Neuronal stem cell (in vitro differentiated cells): Measurements from ENCODE around the gene TMEM205.

Experiments used
- DNase-seq: peaks from one replicate; pipeline ENCODE4 v3.0.0-alpha.2; 2013; ENCODE audit warnings: low spot score
- H2AFZ ChIP-seq: one replicate; pipeline ENCODE4 v1.6.1; 2013; ENCODE audit warnings: mild to moderate bottlenecking, low read length, inconsistent platforms
- H2AK5ac ChIP-seq: 2 replicates; pipeline ENCODE4 v1.6.1; 2013; ENCODE audit warnings: low read depth, mild to moderate bottlenecking, inconsistent platforms, low read length, moderate library complexity, mixed read lengths
- H2BK120ac ChIP-seq: 2 replicates; pipeline ENCODE4 v1.6.1; 2013; ENCODE audit warnings: low read depth, mild to moderate bottlenecking, inconsistent platforms, low read length, moderate library complexity, mixed read lengths
- H2BK12ac ChIP-seq: one replicate; pipeline ENCODE4 v1.6.1; 2013; ENCODE audit warnings: low read length, inconsistent platforms
- H2BK15ac ChIP-seq: 2 replicates; pipeline ENCODE4 v1.6.1; 2013; ENCODE audit warnings: mild to moderate bottlenecking, low read length, inconsistent platforms, mixed read lengths
- H2BK5ac ChIP-seq: one replicate; pipeline ENCODE4 v1.6.1; 2013; ENCODE audit warnings: inconsistent platforms, mild to moderate bottlenecking, low read length, moderate library complexity
- H3K14ac ChIP-seq: one replicate; pipeline ENCODE4 v1.6.1; 2013; ENCODE audit warnings: low read length, inconsistent platforms
- H3K18ac ChIP-seq: 2 replicates; pipeline ENCODE4 v1.6.1; 2013; ENCODE audit warnings: low read length, inconsistent platforms
- H3K23ac ChIP-seq: 2 replicates; pipeline ENCODE4 v1.6.1; 2013; ENCODE audit warnings: low read depth, mild to moderate bottlenecking, mixed read lengths, low read length, inconsistent platforms; ENCODE audit not compliant: poor library complexity
- H3K27ac ChIP-seq: replicated peaks from 3 replicates; pipeline ENCODE4 v1.5.1; 2013; ENCODE audit warnings: low read length, inconsistent platforms
- H3K27me3 ChIP-seq, 3 experiments: 2 replicates each; pipeline ENCODE4 v1.6.1; 2013; ENCODE audit warnings: low read length in 3 of 3, mild to moderate bottlenecking in 2 of 3, inconsistent platforms in 1 of 3, low read depth in 1 of 3, mixed read lengths in 1 of 3, moderate library complexity in 1 of 3; ENCODE audit not compliant: control insufficient read depth in 3 of 3, insufficient read depth in 3 of 3
- H3K36me3 ChIP-seq, 2 donors: replicated peaks in 1 of 2; 2 replicates each; pipeline ENCODE4 v1.6.1; 2013; ENCODE audit warnings: low read length in 2 of 2; ENCODE audit not compliant: control insufficient read depth in 2 of 2, insufficient read depth in 2 of 2
- H3K4ac ChIP-seq: 2 replicates; pipeline ENCODE4 v1.6.1; 2013; ENCODE audit warnings: inconsistent platforms, mild to moderate bottlenecking, low read length, moderate library complexity
- H3K4me1 ChIP-seq, 2 donors: 1 replicate in 1 of 2; 2 replicates in 1 of 2; pipeline ENCODE4 v1.6.1; 2013; ENCODE audit warnings: low read length in 2 of 2, low read depth in 1 of 2; ENCODE audit not compliant: control insufficient read depth in 2 of 2, insufficient read depth in 1 of 2
- H3K4me2 ChIP-seq: one replicate; pipeline ENCODE4 v1.6.1; 2013; ENCODE audit warnings: mild to moderate bottlenecking, low read length, inconsistent platforms; ENCODE audit not compliant: insufficient read depth, poor library complexity, severe bottlenecking
- H3K4me3 ChIP-seq, 2 donors: 2 replicates each; pipeline ENCODE4 v1.5.1; 2013; ENCODE audit warnings: low read length in 2 of 2, mild to moderate bottlenecking in 2 of 2, inconsistent platforms in 1 of 2, moderate library complexity in 1 of 2
- H3K79me1 ChIP-seq: one replicate; pipeline ENCODE4 v1.6.1; 2013; ENCODE audit warnings: low read depth, mild to moderate bottlenecking, inconsistent platforms, low read length, moderate library complexity
- H3K9ac ChIP-seq: one replicate; pipeline ENCODE4 v1.6.1; 2013; ENCODE audit warnings: mild to moderate bottlenecking, low read depth, low read length, inconsistent platforms; ENCODE audit not compliant: poor library complexity
- H3K9me3 ChIP-seq, 2 donors: replicated peaks in 1 of 2; 2 replicates each; pipeline versions ENCODE3 to v1.6.1; 2013; ENCODE audit warnings: low read length in 2 of 2, mild to moderate bottlenecking in 2 of 2, inconsistent platforms in 1 of 2, low read depth in 1 of 2, mixed read lengths in 1 of 2, moderate library complexity in 1 of 2; ENCODE audit not compliant: control insufficient read depth in 2 of 2, insufficient read depth in 1 of 2
- H4K8ac ChIP-seq: one replicate; pipeline ENCODE4 v1.6.1; 2013; ENCODE audit warnings: low read depth, mild to moderate bottlenecking, inconsistent platforms, low read length, moderate library complexity
- H4K91ac ChIP-seq: one replicate; pipeline ENCODE4 v1.6.1; 2013; ENCODE audit warnings: low read length, low read depth, mild to moderate bottlenecking, inconsistent platforms; ENCODE audit not compliant: poor library complexity
- whole genome bisulfite sequencing, 2 donors: extraction: QIAGEN DNeasy Blood & Tissue Kit; methylation state at CpG; one replicate each; pipeline ENCODE4 v1.1.7; 2013; ENCODE audit warnings: missing lambda C conversion rate in 2 of 2, mixed read lengths in 1 of 2; ENCODE audit not compliant: insufficient read length in 2 of 2, insufficient replicate concordance in 1 of 2; ENCODE audit errors: extremely low coverage in 2 of 2; 5-methylcytosine and 5-hydroxymethylcytosine counted together

TMEM205 gene

DNA sequence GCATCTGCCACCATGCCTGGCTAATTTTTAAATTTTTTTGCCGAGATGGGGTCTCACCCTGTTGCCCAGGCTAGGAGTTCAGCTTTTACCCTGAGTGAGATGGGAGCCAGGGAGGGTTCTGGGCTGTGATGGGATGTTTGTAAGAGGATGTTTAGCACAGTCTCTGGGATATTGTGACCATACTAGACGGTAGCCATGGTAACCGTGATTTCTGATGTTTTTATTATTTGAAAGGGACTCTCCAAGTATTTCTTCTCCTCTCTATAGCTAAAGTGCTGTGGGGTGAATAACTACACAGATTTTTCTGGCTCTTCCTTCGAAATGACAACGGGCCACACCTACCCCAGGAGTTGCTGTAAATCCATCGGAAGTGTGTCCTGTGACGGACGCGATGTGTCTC, 39.7 kb downstream of the TMEM205 start:
- Histone ChIP-seq H3K23ac (no peak overlapping the region), H3K79me1 (no peaks in the 10 kb centered on the region), H3K4me1 (no peaks in the 10 kb centered on the region), H3K36me3 (no peaks in the 10 kb centered on the region), H2BK15ac (no peak overlapping the region), H2AK5ac (no peak overlapping the region), H3K27ac (no peak overlapping the region), H2BK5ac (no peak overlapping the region), H3K27me3 (peaks cover 0 to 2% (median 0%) of the 10 kb centered on the region in 3 experiments), H3K9ac (no peak overlapping the region), H2BK12ac (no peak overlapping the region), H3K18ac (no peak overlapping the region), H3K9me3 (no peaks in the 10 kb centered on the region), H3K14ac (no peak overlapping the region), H3K4me3 (no peak overlapping the region), H2AFZ (no peak overlapping the region), H3K4ac (no peak overlapping the region), H2BK120ac (no peak overlapping the region), H4K8ac (no peak overlapping the region), H4K91ac (no peak overlapping the region), H3K4me2 (no peak overlapping the region)
- DNase-seq, result no peak
- WGBS, 2 donors, result no CpG with 5 or more reads among the region's 9 CpGs

DNA sequence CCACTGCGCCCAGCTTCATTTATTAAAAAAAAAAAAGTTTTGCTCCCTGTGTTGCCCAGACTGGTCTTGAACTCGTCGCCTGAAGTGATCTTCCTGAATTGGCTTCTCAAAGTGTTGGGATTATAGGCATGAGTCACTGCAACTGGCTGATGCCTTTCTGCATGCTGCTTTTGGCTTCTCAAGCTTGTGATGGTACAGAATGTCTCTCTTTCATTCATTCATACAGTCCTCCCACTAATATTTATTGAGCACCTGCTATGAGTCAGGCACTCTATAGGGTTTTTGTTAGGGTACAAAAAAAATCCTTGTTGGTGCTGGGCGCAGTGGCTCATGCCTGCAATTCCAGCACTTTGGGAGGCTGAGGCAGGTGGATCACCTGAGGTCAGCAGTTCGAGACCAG, 41.1 kb downstream of the TMEM205 start:
- H3K18ac ChIP-seq, result no peak overlapping the region
- no peaks in the 10 kb centered on the region for H3K79me1 ChIP-seq
- DNase-seq, result no peak
- no peak overlapping the region for H4K8ac ChIP-seq
- no peaks in the 10 kb centered on the region for H3K4me1 ChIP-seq
- H4K91ac ChIP-seq, result no peak overlapping the region
- peaks cover 2 to 3% of the 10 kb centered on the region in 2 donors for H3K9me3 ChIP-seq
- WGBS, 2 donors, result no CpG with 5 or more reads among the region's 5 CpGs
- no peak overlapping the region for H3K27ac ChIP-seq
- H2BK120ac ChIP-seq, result no peak overlapping the region
- H2BK15ac ChIP-seq, result no peak overlapping the region
- no peak overlapping the region for H2BK12ac ChIP-seq
- H2AFZ ChIP-seq, result no peak overlapping the region
- H3K36me3 ChIP-seq, result no peaks in the 10 kb centered on the region
- no peak overlapping the region for H2BK5ac ChIP-seq
- no peak overlapping the region for H2AK5ac ChIP-seq
- H3K27me3 ChIP-seq, result peaks cover 0 to 3% (median 2%) of the 10 kb centered on the region in 3 experiments
- no peak overlapping the region for H3K4me2 ChIP-seq
- H3K4ac ChIP-seq, result no peak overlapping the region
- no peak overlapping the region for H3K14ac ChIP-seq
- H3K4me3 ChIP-seq, result no peak overlapping the region
- no peak overlapping the region for H3K23ac ChIP-seq
- H3K9ac ChIP-seq, result no peak overlapping the region

- Histone ChIP-seq H2BK12ac (no peak overlapping the region), H3K27me3 (peaks cover 0 to 13% (median 2%) of the 10 kb centered on the region in 3 experiments), H2BK5ac (no peak overlapping the region), H3K14ac (no peak overlapping the region), H3K4me3 (peak overlapping the region in 1 of 2 donors; percentile 57), H3K79me1 (no peaks in the 10 kb centered on the region), H4K8ac (no peak overlapping the region), H3K36me3 (no peaks in the 10 kb centered on the region), H3K9ac (no peak overlapping the region), H3K23ac (no peak overlapping the region), H3K4me2 (no peak overlapping the region), H3K4ac (no peak overlapping the region), H4K91ac (no peak overlapping the region), H2AK5ac (no peak overlapping the region), H3K27ac (no peak overlapping the region), H3K18ac (no peak overlapping the region), H3K4me1 (no peaks in the 10 kb centered on the region), H3K9me3 (peaks cover 2 to 3% of the 10 kb centered on the region in 2 donors), H2BK15ac (no peak overlapping the region), H2AFZ (no peak overlapping the region), H2BK120ac (no peak overlapping the region)
- no peak for DNase-seq
- WGBS, 2 donors, result no CpG with 5 or more reads among the region's 11 CpGs
Observed at GRCh38 chr19:11300811-11301120, 45.3 kb downstream of the TMEM205 start.

DNA sequence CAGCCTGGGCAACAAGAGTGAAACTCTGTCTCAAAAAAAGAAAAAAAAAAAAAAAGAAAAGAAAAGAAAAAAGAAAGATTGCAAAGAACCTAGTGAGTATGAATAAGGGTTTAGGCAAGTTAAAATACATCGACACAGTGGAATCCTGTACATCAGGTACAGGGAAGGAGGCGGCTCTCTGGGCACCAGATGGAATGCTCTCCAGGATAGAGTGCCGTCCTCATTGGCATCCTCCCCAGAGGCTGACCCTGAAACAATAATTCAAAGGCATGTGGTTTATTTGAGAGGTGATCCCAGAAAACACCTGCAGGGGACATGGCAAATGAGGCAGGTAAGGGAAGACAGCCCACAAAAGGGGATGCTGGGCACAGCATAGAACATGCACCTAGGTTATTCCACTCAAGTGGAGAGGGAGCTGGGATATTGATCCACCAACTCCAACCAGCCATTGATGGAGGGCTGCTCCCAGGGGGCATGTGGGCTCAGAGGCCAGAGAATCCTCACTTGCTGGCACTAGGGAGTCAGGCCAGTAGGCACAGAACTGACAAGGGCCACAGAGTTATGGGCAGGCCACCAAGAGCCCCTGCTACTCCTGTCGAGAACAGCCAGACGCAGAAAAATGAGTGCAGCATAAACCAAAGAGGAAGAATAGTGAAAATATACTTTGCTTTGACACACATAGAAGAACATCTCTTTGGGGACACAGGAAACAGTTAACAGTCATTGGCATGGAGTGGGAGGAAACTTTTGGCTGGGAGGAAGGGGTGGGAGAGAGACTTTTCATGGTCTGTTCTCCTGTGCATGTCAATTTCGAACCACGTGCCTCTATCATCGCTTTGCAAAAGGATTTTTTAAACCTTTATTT, 45.9 kb downstream of the TMEM205 start:
- H3K23ac ChIP-seq, result no peak overlapping the region

More for the DNA sequence above, 45.9 kb downstream of the TMEM205 start:
- Histone ChIP-seq H3K14ac (no peak overlapping the region), H2AK5ac (no peak overlapping the region), H2BK15ac (no peak overlapping the region), H3K79me1 (no peaks in the 10 kb centered on the region), H4K8ac (no peak overlapping the region), H3K18ac (no peak overlapping the region), H4K91ac (no peak overlapping the region), H2BK12ac (no peak overlapping the region), H3K9ac (no peak overlapping the region), H3K27ac (no peak overlapping the region), H3K9me3 (peaks cover 2 to 3% of the 10 kb centered on the region in 2 donors), H3K27me3 (peaks cover 0 to 13% (median 2%) of the 10 kb centered on the region in 3 experiments), H2AFZ (no peak overlapping the region), H3K4me3 (no peak overlapping the region), H3K4me1 (no peaks in the 10 kb centered on the region), H3K36me3 (no peaks in the 10 kb centered on the region), H2BK120ac (no peak overlapping the region), H2BK5ac (no peak overlapping the region), H3K4ac (no peak overlapping the region), H3K4me2 (no peak overlapping the region)
- WGBS, 2 donors, result no CpG with 5 or more reads among the region's 8 CpGs
- no peak for DNase-seq
